Spleen (tissue), 7 donors: ENCODE results near the gene CEBPB.

Source experiments
- POLR2A ChIP-seq, 3 donors: fragments of 450-650 bp; IDR thresholded peaks; one replicate each; pipeline ENCODE4 v1.5.1; 2017; ENCODE audit warnings: antibody characterized with exemption in 3 of 3, mild to moderate bottlenecking in 1 of 3
- TF ChIP-seq, protein P1 (sequence below), 11 experiments: fragments of 200-600 bp in 7 of 11; fragments of 450-650 bp in 4 of 11; sonication (generic) in 4 of 11; IDR thresholded peaks in 8 of 11; conservative IDR thresholded peaks in 3 of 11; 1 replicate in 7 of 11; 2 replicates in 4 of 11; pipeline versions ENCODE4 v1.4.0 to v1.8.0; 2016 to 2021; ENCODE audit warnings: antibody characterized with exemption in 11 of 11, inconsistent platforms in 4 of 11, mild to moderate bottlenecking in 1 of 11
- donor health status: DM: no; HTN: no; CAD: no; lungs with moderate emphysema.
- donor health status: DM: no; HTN: no; CAD: no.
- donor health status: DM: no; HTN: no; CAD: no.

DNA sequence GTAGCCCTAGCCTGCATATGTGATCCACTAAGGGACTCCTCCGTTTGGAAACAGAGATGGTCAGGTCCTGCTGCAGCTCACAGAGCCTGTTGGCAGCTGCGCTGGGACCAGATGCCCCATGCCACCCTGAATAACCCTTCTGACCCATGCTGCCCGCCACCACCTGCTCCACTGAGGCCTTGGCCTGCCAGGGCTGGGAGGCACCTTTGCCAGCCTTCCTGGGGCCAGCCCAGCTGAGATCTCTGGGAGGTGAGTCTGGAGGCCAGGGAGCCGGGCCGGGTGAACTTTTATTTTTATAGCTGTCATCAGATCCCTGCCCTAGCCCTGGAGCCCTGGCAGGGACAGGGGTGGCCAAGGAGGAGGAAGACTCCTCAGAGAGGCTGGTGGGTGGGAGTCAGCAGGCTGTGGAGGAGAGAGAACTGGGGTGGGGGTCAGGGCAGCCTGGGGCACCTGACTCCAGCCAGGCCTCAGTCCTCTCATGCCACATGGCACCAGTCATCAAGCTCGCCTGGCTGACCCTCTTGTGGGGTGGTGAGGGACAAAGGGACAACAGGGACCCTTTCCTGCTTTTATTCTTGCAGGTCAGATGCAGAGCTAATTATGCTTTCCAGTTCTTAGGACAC, 10.0 kb downstream of the CEBPB start:
- TF ChIP-seq POLR2A (IDR thresholded peaks at IDR 0.05): no peak
- TF ChIP-seq, protein P1, sequence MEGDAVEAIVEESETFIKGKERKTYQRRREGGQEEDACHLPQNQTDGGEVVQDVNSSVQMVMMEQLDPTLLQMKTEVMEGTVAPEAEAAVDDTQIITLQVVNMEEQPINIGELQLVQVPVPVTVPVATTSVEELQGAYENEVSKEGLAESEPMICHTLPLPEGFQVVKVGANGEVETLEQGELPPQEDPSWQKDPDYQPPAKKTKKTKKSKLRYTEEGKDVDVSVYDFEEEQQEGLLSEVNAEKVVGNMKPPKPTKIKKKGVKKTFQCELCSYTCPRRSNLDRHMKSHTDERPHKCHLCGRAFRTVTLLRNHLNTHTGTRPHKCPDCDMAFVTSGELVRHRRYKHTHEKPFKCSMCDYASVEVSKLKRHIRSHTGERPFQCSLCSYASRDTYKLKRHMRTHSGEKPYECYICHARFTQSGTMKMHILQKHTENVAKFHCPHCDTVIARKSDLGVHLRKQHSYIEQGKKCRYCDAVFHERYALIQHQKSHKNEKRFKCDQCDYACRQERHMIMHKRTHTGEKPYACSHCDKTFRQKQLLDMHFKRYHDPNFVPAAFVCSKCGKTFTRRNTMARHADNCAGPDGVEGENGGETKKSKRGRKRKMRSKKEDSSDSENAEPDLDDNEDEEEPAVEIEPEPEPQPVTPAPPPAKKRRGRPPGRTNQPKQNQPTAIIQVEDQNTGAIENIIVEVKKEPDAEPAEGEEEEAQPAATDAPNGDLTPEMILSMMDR (IDR thresholded peaks at IDR 0.05 in 8 of 11, conservative IDR thresholded peaks at IDR 0.05 in 3 of 11): no peak
